K562 (cell line): ENCODE data around the gene NFRKB. TPM values are rescaled to one million over a fixed set of nuclear protein-coding genes. Genes with fewer than 3 reads are reported as not detected.

Experiments
- C11orf30 ChIP-seq: fragments of 450-650 bp; IDR thresholded peaks from 2 replicates; pipeline ENCODE4 v1.6.1; 2016; ENCODE audit warnings: low read depth, mild to moderate bottlenecking
- CBFB ChIP-seq: sonication (generic); formaldehyde crosslinking; IDR thresholded peaks from 2 replicates; pipeline ENCODE4 v1.4.0; 2020; ENCODE audit warnings: mild to moderate bottlenecking, missing genetic modification reagents
- CBX5 ChIP-seq: IDR thresholded peaks from 2 replicates; pipeline ENCODE4 v1.6.1; 2014; ENCODE audit warnings: low read depth, borderline replicate concordance
- CEBPB ChIP-seq: fragments of 450-650 bp; IDR thresholded peaks from 2 replicates; pipeline ENCODE4 v1.6.1; 2016; ENCODE audit warnings: missing genetic modification characterization, missing compliant biosample characterization
- EHMT2 ChIP-seq: fragments of 450-650 bp; IDR thresholded peaks from 2 replicates; pipeline ENCODE4 v1.6.1; 2018; ENCODE audit warnings: antibody characterized with exemption
- MEIS2 ChIP-seq: fragments of 450-650 bp; IDR thresholded peaks from 2 replicates; pipeline ENCODE4 v1.6.1; 2014; ENCODE audit warnings: mild to moderate bottlenecking; ENCODE audit not compliant: partially characterized antibody
- MTA2 ChIP-seq: fragments of 450-650 bp; IDR thresholded peaks from 2 replicates; pipeline ENCODE4 v1.6.1; 2016; ENCODE audit warnings: low read depth
- NCOR1 ChIP-seq: fragments of 450-650 bp; IDR thresholded peaks from 2 replicates; pipeline ENCODE4 v1.6.1; 2016; ENCODE audit warnings: mild to moderate bottlenecking, moderate library complexity
- NFE2 ChIP-seq: IDR thresholded peaks from 2 replicates; pipeline ENCODE4 v1.6.1; 2014; ENCODE audit warnings: antibody characterized with exemption, low read depth
- POLR2G ChIP-seq: fragments of 200-400 bp; formaldehyde crosslinking; IDR thresholded peaks from 2 replicates; pipeline ENCODE4 v1.6.1; 2017; ENCODE audit warnings: low read depth, mild to moderate bottlenecking, antibody characterized with exemption, low read length, moderate library complexity
- RBFOX2 ChIP-seq: fragments of 200-400 bp; formaldehyde crosslinking; IDR thresholded peaks from 2 replicates; pipeline ENCODE4 v1.6.1; 2017; ENCODE audit warnings: low read depth, mild to moderate bottlenecking, low read length, moderate library complexity
- RBM17 ChIP-seq: fragments of 200-400 bp; formaldehyde crosslinking; IDR thresholded peaks from 2 replicates; pipeline ENCODE4 v1.6.1; 2017; ENCODE audit warnings: low read depth, mild to moderate bottlenecking, low read length, borderline replicate concordance
- ZFPM2 ChIP-seq: fragments of 250-450 bp; sonication (Bioruptor Pico); IDR thresholded peaks from 2 replicates; pipeline ENCODE4 v1.5.1; 2022; ENCODE audit warnings: mild to moderate bottlenecking
- ZKSCAN3 ChIP-seq: fragments of 250-450 bp; sonication (Bioruptor Pico); IDR thresholded peaks from 2 replicates; pipeline ENCODE4 v1.4.0; 2020
- ZNF12 ChIP-seq: sonication (generic); formaldehyde crosslinking; IDR thresholded peaks from 2 replicates; pipeline ENCODE4 v1.4.0; 2020; ENCODE audit warnings: mild to moderate bottlenecking, missing genetic modification reagents
- ZNF165 ChIP-seq: fragments of 250-450 bp; sonication (Bioruptor Pico); IDR thresholded peaks from 2 replicates; pipeline ENCODE4 v1.4.0; 2020; ENCODE audit warnings: borderline replicate concordance
- ZNF24 ChIP-seq: fragments of 450-650 bp; IDR thresholded peaks from 2 replicates; pipeline ENCODE4 v1.6.1; 2016
- ZNF3 ChIP-seq: fragments of 250-450 bp; sonication (Bioruptor Pico); IDR thresholded peaks from 2 replicates; pipeline ENCODE4 v1.5.0; 2021; ENCODE audit warnings: mild to moderate bottlenecking, moderate library complexity
- polyA plus RNA-seq, 8 experiments: library from polyadenylated mRNA; depleted of rRNA in 4 of 8; stranded (reverse) in 5 of 8; unstranded in 3 of 8; fragments of >200 nt; fragmentation: Nextera tagmentation in 2 of 8; fragmentation: Illumina TruSeq in 1 of 8; extraction: Ambion mirVana in 2 of 8; extraction: Trizol in 1 of 8; gene quantifications; 2 replicates each; pipeline versions ENCODE4 v1.2.1 to v1.2.3, GENCODE V29; 2011 to 2014; ENCODE audit warnings: inconsistent platforms in 1 of 8, missing spikeins in 1 of 8
- total RNA-seq, 7 experiments: library from RNA; depleted of rRNA in 6 of 7; stranded (reverse); fragments of >200 nt in 6 of 7; fragmentation: Illumina TruSeq in 2 of 7; extraction: Trizol in 2 of 7; gene quantifications; 2 replicates each; pipeline versions ENCODE4 v1.2.1 to v1.2.3, GENCODE V29; 2011 to 2021; ENCODE audit warnings: low replicate concordance in 1 of 7
- TF ChIP-seq, protein P1 (sequence below): conservative IDR thresholded peaks from 2 replicates; pipeline ENCODE4 v1.6.1; 2011; ENCODE audit warnings: low read depth, mild to moderate bottlenecking, low read length; ENCODE audit not compliant: control insufficient read depth
- TF ChIP-seq, protein P2 (sequence below): fragments of 250-450 bp; sonication (Bioruptor Pico); IDR thresholded peaks from 2 replicates; pipeline ENCODE4 v1.5.0; 2020; ENCODE audit warnings: mild to moderate bottlenecking, borderline replicate concordance
- TF ChIP-seq, protein P3 (sequence below): fragments of 250-450 bp; sonication (Bioruptor Pico); IDR thresholded peaks from 2 replicates; pipeline ENCODE4 v1.4.0; 2020
- TF ChIP-seq, protein P4 (sequence below): IDR thresholded peaks from 2 replicates; pipeline ENCODE4 v1.6.1; 2014; ENCODE audit warnings: antibody characterized with exemption
- TF ChIP-seq, protein P5 (sequence below): fragments of 250-450 bp; sonication (Bioruptor Pico); IDR thresholded peaks from 2 replicates; pipeline ENCODE4 v1.8.0; 2022; ENCODE audit warnings: inconsistent platforms

Gene NFRKB
- total and polyA plus RNA-seq, 9 of the 15 experiments (the other 6 are each of a cell fraction or from before 2014, with no cell fraction given) = 7.1 to 42.6 (median 23.9) TPM

DNA sequence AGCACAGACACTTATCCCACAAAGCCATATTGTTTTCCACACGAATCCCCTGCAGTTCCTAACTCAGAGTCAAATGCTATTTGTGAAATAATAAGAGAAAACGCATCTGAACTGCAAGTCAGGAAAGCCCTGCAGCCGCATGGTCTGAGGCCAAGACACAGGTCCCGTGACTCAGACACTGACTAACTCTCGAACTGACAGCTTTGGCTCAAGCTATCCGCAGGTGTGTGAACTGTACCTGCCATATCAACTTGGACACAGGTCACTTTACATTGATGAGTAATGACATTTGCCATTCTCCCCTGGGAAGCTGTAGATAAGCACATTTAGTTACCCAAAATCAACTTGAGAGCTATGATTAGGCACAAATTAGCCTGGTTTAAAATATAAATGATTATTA is 34.9 kb upstream of the NFRKB start (continued):
- TF ChIP-seq, protein P1, sequence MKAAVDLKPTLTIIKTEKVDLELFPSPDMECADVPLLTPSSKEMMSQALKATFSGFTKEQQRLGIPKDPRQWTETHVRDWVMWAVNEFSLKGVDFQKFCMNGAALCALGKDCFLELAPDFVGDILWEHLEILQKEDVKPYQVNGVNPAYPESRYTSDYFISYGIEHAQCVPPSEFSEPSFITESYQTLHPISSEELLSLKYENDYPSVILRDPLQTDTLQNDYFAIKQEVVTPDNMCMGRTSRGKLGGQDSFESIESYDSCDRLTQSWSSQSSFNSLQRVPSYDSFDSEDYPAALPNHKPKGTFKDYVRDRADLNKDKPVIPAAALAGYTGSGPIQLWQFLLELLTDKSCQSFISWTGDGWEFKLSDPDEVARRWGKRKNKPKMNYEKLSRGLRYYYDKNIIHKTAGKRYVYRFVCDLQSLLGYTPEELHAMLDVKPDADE = no peak
- TF ChIP-seq CEBPB (tag) (no peak), CBX5 (no peak), RBFOX2 (no peak), NCOR1 (no peak), MTA2 (0 out of 2 replicates have a peak, but pooled peaks have one; percentile 15), ZNF24 (no peak), C11orf30 (no peak; the same call in 1 of the 2 replicates), NFE2 (0 out of 2 replicates have a peak, but pooled peaks have one; percentile 21), POLR2G (no peak), ZNF3 (no peak), CBFB (no peak), ZKSCAN3 (CRISPR knock-in tag) (no peak), MEIS2 (peak; percentile 66), ZNF12 (CRISPR knock-in tag) (no peak), ZNF165 (no peak), RBM17 (no peak), EHMT2 (no peak), ZFPM2 (CRISPR knock-in tag) (no peak)
- TF ChIP-seq, protein P2, sequence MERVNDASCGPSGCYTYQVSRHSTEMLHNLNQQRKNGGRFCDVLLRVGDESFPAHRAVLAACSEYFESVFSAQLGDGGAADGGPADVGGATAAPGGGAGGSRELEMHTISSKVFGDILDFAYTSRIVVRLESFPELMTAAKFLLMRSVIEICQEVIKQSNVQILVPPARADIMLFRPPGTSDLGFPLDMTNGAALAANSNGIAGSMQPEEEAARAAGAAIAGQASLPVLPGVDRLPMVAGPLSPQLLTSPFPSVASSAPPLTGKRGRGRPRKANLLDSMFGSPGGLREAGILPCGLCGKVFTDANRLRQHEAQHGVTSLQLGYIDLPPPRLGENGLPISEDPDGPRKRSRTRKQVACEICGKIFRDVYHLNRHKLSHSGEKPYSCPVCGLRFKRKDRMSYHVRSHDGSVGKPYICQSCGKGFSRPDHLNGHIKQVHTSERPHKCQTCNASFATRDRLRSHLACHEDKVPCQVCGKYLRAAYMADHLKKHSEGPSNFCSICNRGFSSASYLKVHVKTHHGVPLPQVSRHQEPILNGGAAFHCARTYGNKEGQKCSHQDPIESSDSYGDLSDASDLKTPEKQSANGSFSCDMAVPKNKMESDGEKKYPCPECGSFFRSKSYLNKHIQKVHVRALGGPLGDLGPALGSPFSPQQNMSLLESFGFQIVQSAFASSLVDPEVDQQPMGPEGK = no peak
- TF ChIP-seq, protein P3, sequence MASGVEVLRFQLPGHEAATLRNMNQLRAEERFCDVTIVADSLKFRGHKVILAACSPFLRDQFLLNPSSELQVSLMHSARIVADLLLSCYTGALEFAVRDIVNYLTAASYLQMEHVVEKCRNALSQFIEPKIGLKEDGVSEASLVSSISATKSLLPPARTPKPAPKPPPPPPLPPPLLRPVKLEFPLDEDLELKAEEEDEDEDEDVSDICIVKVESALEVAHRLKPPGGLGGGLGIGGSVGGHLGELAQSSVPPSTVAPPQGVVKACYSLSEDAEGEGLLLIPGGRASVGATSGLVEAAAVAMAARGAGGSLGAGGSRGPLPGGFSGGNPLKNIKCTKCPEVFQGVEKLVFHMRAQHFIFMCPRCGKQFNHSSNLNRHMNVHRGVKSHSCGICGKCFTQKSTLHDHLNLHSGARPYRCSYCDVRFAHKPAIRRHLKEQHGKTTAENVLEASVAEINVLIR = no peak
- TF ChIP-seq, protein P4, sequence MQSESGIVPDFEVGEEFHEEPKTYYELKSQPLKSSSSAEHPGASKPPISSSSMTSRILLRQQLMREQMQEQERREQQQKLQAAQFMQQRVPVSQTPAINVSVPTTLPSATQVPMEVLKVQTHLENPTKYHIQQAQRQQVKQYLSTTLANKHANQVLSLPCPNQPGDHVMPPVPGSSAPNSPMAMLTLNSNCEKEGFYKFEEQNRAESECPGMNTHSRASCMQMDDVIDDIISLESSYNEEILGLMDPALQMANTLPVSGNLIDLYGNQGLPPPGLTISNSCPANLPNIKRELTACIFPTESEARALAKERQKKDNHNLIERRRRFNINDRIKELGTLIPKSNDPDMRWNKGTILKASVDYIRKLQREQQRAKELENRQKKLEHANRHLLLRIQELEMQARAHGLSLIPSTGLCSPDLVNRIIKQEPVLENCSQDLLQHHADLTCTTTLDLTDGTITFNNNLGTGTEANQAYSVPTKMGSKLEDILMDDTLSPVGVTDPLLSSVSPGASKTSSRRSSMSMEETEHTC = 0 out of 2 replicates have a peak, but pooled peaks have one; percentile 17
- TF ChIP-seq, protein P5, sequence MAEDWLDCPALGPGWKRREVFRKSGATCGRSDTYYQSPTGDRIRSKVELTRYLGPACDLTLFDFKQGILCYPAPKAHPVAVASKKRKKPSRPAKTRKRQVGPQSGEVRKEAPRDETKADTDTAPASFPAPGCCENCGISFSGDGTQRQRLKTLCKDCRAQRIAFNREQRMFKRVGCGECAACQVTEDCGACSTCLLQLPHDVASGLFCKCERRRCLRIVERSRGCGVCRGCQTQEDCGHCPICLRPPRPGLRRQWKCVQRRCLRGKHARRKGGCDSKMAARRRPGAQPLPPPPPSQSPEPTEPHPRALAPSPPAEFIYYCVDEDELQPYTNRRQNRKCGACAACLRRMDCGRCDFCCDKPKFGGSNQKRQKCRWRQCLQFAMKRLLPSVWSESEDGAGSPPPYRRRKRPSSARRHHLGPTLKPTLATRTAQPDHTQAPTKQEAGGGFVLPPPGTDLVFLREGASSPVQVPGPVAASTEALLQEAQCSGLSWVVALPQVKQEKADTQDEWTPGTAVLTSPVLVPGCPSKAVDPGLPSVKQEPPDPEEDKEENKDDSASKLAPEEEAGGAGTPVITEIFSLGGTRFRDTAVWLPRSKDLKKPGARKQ = no peak
